C4-2B (cell line): ENCODE measurements around the gene FBXO40.

Experiments
- H3K27ac ChIP-seq: fragments of 450-650 bp; 2 replicates; pipeline ENCODE4 v1.5.1; 2017
- ZFX ChIP-seq: fragments of 450-650 bp; IDR thresholded peaks from 2 replicates; pipeline ENCODE4 v1.6.1; 2017
- TF ChIP-seq, protein P1 (sequence below): fragments of 450-650 bp; conservative IDR thresholded peaks from 2 replicates; pipeline ENCODE4 v1.5.1; 2017; ENCODE audit warnings: mild to moderate bottlenecking

The FBXO40 gene

GRCh38 chr3:121624147-121624899 is 31.1 kb downstream of the FBXO40 start:
- no peak overlapping the region for H3K27ac ChIP-seq
- no peak; the same call in 1 of the 2 replicates for TF ChIP-seq ZFX
- TF ChIP-seq, protein P1, sequence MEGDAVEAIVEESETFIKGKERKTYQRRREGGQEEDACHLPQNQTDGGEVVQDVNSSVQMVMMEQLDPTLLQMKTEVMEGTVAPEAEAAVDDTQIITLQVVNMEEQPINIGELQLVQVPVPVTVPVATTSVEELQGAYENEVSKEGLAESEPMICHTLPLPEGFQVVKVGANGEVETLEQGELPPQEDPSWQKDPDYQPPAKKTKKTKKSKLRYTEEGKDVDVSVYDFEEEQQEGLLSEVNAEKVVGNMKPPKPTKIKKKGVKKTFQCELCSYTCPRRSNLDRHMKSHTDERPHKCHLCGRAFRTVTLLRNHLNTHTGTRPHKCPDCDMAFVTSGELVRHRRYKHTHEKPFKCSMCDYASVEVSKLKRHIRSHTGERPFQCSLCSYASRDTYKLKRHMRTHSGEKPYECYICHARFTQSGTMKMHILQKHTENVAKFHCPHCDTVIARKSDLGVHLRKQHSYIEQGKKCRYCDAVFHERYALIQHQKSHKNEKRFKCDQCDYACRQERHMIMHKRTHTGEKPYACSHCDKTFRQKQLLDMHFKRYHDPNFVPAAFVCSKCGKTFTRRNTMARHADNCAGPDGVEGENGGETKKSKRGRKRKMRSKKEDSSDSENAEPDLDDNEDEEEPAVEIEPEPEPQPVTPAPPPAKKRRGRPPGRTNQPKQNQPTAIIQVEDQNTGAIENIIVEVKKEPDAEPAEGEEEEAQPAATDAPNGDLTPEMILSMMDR, result no peak

DNA sequence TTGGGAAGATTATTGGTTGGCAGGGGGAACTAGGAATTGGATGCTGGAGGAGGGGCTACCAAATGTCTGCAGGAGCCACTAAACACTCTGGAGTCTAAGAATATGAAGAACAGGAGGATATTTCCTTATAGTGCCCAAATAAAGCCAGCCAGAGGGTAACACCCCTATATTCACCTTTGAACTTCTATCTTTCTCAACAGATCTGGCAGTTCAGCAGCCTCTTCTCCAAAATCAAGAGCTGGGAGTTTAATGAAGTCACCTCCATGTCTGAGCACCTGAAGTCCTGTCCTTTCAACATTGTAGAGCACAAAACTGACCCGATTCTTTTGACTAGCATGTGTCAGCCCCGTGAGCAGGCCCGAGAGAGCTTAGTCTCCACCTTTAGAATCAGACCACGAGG is 33.3 kb downstream of the FBXO40 start:
- TF ChIP-seq ZFX, result no peak
- TF ChIP-seq, protein P1, result no peak
- H3K27ac ChIP-seq, result no peak overlapping the region

GRCh38 chr3:121627211-121627610 is 34.0 kb downstream of the FBXO40 start:
- no peak overlapping the region for H3K27ac ChIP-seq
- no peak for TF ChIP-seq ZFX
- TF ChIP-seq, protein P1, result no peak

GRCh38 chr3:121627622-121628021 is 34.4 kb downstream of the FBXO40 start:
- TF ChIP-seq, protein P1, result no peak
- TF ChIP-seq ZFX, result no peak
- H3K27ac ChIP-seq, result no peak overlapping the region

DNA sequence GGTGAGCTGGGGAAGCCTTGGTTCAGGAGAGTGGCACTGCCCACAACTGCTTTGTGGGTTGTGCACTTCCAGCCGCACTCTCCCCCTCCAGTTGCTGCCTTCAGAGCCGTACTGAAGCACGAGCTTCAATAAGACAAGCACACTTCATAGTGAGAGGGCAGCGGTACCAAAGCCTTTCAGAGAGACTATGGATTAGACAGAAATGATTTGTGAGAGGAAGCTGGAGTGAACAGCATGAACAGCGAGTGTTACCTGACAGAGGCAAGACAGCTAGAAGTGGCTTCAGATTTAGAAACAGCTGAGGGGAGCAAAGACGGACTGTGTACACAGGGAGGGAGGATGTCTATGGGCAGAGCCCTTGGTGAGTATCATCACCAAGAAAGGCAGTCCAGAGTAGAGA is 36.4 kb downstream of the FBXO40 start:
- TF ChIP-seq ZFX, result no peak
- TF ChIP-seq, protein P1, result no peak
- no peak overlapping the region for H3K27ac ChIP-seq

- no peak for TF ChIP-seq ZFX
- TF ChIP-seq, protein P1, result no peak
- no peak overlapping the region for H3K27ac ChIP-seq
Observed at GRCh38 chr3:121630355-121630754, 37.2 kb downstream of the FBXO40 start.

DNA sequence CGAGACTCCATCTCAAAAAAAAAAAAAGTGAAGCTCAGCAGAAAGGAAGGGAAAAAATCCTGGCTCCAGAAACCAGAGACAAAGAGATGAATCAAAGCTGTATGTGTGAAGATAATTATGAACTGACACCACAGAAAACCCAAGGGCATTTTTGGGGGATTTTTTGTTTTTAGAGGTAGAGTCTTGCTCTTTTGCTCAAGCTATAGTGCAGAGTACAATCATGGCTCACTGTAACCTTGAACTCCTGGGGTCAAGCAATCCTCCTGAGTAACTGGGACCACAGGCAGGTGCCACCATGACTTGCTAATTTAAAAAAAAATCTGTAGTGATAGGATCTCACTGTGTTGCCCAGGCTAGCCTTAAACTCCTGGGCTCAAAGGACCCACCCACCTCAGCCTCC is 44.7 kb downstream of the FBXO40 start:
- no peak for TF ChIP-seq ZFX
- TF ChIP-seq, protein P1, result no peak
- H3K27ac ChIP-seq, result no peak overlapping the region
